NB4 (cell line): Measurements from ENCODE around the gene FSTL3.

ENCODE experiments used
- POLR2A ChIP-seq: IDR thresholded peaks from 2 replicates; pipeline ENCODE4 v1.6.1; 2011; ENCODE audit warnings: mild to moderate bottlenecking; ENCODE audit not compliant: insufficient read length; ENCODE audit errors: extremely low read depth
- TF ChIP-seq, protein P1 (sequence below): IDR thresholded peaks from one replicate; pipeline ENCODE4 v1.5.1; 2012; ENCODE audit warnings: low read depth, low read length

DNA sequence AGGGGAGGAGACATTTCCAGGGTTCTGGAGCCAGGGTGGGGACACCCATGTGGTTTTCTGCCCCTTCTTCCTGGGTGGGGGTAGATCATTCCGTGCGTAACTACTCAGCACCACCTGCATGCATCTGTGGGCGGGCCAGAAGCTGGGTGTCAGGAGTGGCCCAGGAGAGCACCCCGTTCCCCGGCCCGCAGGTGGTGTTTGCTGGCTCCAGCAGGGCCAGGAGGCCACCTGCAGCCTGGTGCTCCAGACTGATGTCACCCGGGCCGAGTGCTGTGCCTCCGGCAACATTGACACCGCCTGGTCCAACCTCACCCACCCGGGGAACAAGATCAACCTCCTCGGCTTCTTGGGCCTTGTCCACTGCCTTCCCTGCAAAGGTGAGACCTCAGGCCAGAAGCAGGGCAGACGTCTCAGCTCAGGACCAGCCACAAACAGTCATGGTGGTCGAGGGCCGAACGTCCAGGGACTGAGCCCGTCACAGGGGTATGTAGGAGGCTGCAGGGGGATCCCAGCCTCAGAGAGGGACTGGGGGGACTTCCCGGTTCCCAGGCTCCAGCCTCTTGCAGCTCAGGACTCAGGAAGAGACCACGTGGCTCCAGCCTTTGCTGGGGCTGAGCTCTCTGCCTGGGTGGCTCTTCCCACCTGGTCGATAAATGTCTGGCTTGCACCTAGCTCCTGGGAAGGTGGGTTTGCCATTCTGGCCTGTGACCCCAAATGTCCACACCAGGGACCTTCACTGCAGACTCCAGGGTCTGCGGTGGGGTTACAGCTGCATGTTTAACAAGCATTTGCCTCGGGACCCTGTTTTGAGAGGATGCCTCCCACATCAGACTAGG, 1.6 kb downstream of the FSTL3 start:
- TF ChIP-seq, protein P1, sequence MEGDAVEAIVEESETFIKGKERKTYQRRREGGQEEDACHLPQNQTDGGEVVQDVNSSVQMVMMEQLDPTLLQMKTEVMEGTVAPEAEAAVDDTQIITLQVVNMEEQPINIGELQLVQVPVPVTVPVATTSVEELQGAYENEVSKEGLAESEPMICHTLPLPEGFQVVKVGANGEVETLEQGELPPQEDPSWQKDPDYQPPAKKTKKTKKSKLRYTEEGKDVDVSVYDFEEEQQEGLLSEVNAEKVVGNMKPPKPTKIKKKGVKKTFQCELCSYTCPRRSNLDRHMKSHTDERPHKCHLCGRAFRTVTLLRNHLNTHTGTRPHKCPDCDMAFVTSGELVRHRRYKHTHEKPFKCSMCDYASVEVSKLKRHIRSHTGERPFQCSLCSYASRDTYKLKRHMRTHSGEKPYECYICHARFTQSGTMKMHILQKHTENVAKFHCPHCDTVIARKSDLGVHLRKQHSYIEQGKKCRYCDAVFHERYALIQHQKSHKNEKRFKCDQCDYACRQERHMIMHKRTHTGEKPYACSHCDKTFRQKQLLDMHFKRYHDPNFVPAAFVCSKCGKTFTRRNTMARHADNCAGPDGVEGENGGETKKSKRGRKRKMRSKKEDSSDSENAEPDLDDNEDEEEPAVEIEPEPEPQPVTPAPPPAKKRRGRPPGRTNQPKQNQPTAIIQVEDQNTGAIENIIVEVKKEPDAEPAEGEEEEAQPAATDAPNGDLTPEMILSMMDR = no peak
- no peak for TF ChIP-seq POLR2A
